Parietal lobe (tissue), 2 donors: ENCODE results near the gene SYNE2. TPM values are rescaled to one million over a fixed set of nuclear protein-coding genes. Genes with fewer than 3 reads are reported as not detected.

ENCODE experiments used
- small RNA-seq: library from RNA; depleted of rRNA; stranded (forward); fragments of <200 nt; gene quantifications from one replicate; pipeline ENCODE3, GENCODE V24; 2014; ENCODE audit warnings: low replicate concordance
- total RNA-seq: library from RNA; depleted of rRNA; stranded (reverse); fragments of >200 nt; gene quantifications from one replicate; pipeline ENCODE4 v1.2.3, GENCODE V29; 2014

SYNE2 gene, protein sequence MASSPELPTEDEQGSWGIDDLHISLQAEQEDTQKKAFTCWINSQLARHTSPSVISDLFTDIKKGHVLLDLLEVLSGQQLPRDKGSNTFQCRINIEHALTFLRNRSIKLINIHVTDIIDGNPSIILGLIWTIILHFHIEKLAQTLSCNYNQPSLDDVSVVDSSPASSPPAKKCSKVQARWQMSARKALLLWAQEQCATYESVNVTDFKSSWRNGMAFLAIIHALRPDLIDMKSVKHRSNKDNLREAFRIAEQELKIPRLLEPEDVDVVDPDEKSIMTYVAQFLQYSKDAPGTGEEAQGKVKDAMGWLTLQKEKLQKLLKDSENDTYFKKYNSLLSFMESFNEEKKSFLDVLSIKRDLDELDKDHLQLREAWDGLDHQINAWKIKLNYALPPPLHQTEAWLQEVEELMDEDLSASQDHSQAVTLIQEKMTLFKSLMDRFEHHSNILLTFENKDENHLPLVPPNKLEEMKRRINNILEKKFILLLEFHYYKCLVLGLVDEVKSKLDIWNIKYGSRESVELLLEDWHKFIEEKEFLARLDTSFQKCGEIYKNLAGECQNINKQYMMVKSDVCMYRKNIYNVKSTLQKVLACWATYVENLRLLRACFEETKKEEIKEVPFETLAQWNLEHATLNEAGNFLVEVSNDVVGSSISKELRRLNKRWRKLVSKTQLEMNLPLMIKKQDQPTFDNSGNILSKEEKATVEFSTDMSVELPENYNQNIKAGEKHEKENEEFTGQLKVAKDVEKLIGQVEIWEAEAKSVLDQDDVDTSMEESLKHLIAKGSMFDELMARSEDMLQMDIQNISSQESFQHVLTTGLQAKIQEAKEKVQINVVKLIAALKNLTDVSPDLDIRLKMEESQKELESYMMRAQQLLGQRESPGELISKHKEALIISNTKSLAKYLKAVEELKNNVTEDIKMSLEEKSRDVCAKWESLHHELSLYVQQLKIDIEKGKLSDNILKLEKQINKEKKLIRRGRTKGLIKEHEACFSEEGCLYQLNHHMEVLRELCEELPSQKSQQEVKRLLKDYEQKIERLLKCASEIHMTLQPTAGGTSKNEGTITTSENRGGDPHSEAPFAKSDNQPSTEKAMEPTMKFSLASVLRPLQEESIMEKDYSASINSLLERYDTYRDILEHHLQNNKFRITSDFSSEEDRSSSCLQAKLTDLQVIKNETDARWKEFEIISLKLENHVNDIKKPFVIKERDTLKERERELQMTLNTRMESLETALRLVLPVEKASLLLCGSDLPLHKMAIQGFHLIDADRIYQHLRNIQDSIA (N-terminal part only)
- total RNA-seq = 298 TPM

DNA sequence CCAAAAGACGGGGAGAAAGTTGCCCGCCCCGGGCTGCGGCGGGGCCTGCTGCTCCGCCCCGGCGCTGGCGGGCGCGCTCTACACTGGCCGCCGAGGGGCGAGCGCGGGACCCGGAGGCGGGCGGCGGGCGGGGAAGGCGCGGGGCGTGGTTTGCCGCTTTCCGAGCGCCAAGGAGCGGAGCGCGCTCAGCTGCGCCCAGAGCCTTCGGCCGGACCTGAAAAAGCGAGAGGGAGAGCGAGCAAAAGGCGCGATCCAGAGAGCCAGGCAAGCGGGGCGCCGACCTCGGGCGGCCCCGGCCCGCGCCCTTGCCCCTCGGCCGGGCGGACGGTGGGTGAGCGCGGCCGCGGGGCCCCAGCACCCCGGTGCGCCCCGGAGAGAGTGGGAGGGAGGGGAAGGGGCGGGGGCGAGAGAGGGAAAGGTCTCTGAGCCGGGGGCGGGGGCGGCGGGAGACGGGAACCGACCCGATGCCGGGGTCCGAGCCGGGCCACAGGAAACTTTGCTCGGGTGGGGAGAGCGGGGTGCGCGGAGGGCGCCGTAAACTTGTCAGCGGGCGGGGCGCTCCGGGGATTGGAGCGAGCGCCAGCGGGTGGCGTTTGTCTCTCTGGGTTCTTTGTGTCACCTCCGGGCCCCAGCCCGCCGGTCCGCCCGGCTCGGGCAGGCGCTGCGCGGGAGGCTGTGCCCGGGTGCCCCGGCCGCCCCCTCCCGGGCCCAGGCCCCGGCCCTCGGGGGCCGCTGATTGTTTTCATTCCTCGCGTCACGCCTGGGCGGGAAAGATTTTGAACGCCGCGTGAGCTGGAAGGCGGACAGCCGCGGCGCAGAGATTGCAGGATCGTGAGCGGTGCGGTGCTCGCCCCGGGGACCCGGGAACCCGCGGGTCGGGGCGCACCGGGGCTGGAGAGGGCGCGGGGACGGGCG lies at the start of gene SYNE2:
TSS of gene SYNE2 (plus strand) at position 188 of the 915 bp plus-strand sequence. CDS start 56,145 bp downstream, outside the sequence.

Small RNA genes lying within 50 kb of the gene (small RNA-seq; reads per million reads assigned to genes)
- gene MIR548H1 (not detected), gene RF00019 (not detected), gene RPS28P1 (not detected)

Other genes starting within 250 kb of the SYNE2 start
- gene WDR89, start 211.1 kb upstream of the SYNE2 start, total RNA-seq = 30.4 TPM
- gene SGPP1, start 124.9 kb upstream of the SYNE2 start, total RNA-seq = 27.5 TPM